GM12878 (cell line): ENCODE results near the gene PTK6. TPM values are rescaled to one million over a fixed set of nuclear protein-coding genes. Genes with fewer than 3 reads are reported as not detected.

Experiments used
- POU2F2 ChIP-seq: IDR thresholded peaks from 3 replicates; pipeline ENCODE4 v1.6.1; 2011; ENCODE audit warnings: low read depth, mild to moderate bottlenecking, low read length, borderline replicate concordance
- PRDM15 ChIP-seq: fragments of 450-650 bp; formaldehyde crosslinking; IDR thresholded peaks from 2 replicates; pipeline ENCODE4 v1.4.0; 2020; ENCODE audit warnings: mild to moderate bottlenecking, moderate library complexity
- SUZ12 ChIP-seq: fragments of 200-600 bp; sonication (generic); IDR thresholded peaks from one replicate; pipeline ENCODE4 v1.6.1; 2018; ENCODE audit warnings: antibody characterized with exemption, mild to moderate bottlenecking; ENCODE audit not compliant: unreplicated experiment
- ZNF592 ChIP-seq: fragments of 450-650 bp; IDR thresholded peaks from 2 replicates; pipeline ENCODE4 v1.6.1; 2017; ENCODE audit warnings: mild to moderate bottlenecking, moderate library complexity
- polyA plus RNA-seq, 11 experiments: library from polyadenylated mRNA; depleted of rRNA in 4 of 11; unstranded in 6 of 11; stranded (reverse) in 5 of 11; fragments of >200 nt; fragmentation: Nextera tagmentation in 4 of 11; fragmentation: Illumina TruSeq in 1 of 11; extraction: Ambion mirVana in 4 of 11; extraction: Trizol in 1 of 11; gene quantifications; 1 replicate in 1 of 11; 2 replicates in 10 of 11; pipeline versions ENCODE4 v1.2.1 to v1.2.3, GENCODE V29; 2011 to 2016; ENCODE audit warnings: inconsistent platforms in 2 of 11, missing spikeins in 2 of 11, low read depth in 1 of 11
- total RNA-seq, 4 experiments: library from RNA; depleted of rRNA in 3 of 4; stranded (reverse); fragments of >200 nt in 3 of 4; fragmentation: Illumina TruSeq in 1 of 4; extraction: Trizol in 1 of 4; gene quantifications; 2 replicates each; pipeline versions ENCODE4 v1.2.1 to v1.2.3, GENCODE V29; 2013 to 2021

The PTK6 gene
- total and polyA plus RNA-seq, 10 of the 15 experiments (the other 5 are each of a cell fraction or from before 2014, with no cell fraction given), result 0.02 to 0.21 (median 0.09) TPM; not detected in 3

- TF ChIP-seq ZNF592 (no peak), SUZ12 (no peak), PRDM15 (no peak), POU2F2 (no peak)
These were observed 10.0 kb upstream of the PTK6 start (continued) for GRCh38 chr20:63546956-63547724.
